Effector memory CD4-positive, alpha-beta T cell (primary cell): ENCODE results near the gene HDAC11.

Experiments
- DNase-seq, 3 donors: peaks; one replicate each; pipeline ENCODE4 v3.0.0-alpha.2; 2020
- H3K27ac ChIP-seq: 2 replicates; pipeline ENCODE4 v1.7.0; 2013; ENCODE audit warnings: mild to moderate bottlenecking, low read length, moderate library complexity; ENCODE audit not compliant: insufficient read depth, poor library complexity, severe bottlenecking
- H3K27me3 ChIP-seq: replicated peaks from 2 replicates; pipeline ENCODE4 v1.7.0; 2013; ENCODE audit warnings: mild to moderate bottlenecking, low read length; ENCODE audit not compliant: insufficient read depth, control insufficient read depth, poor library complexity, severe bottlenecking
- H3K36me3 ChIP-seq: 2 replicates; pipeline ENCODE4 v1.7.0; 2013; ENCODE audit warnings: mild to moderate bottlenecking, low read length, moderate library complexity; ENCODE audit not compliant: control insufficient read depth, insufficient read depth
- H3K4me1 ChIP-seq: 2 replicates; pipeline ENCODE4 v1.7.0; 2013; ENCODE audit warnings: low read length, mild to moderate bottlenecking; ENCODE audit not compliant: control insufficient read depth, insufficient read depth, poor library complexity, severe bottlenecking
- H3K4me3 ChIP-seq: 2 replicates; pipeline ENCODE4 v1.7.0; 2013; ENCODE audit warnings: low read length, low read depth, mild to moderate bottlenecking; ENCODE audit not compliant: insufficient read depth, poor library complexity, severe bottlenecking
- H3K9me3 ChIP-seq: 2 replicates; pipeline ENCODE4 v1.7.0; 2013; ENCODE audit warnings: mild to moderate bottlenecking, low read length, moderate library complexity; ENCODE audit not compliant: control insufficient read depth

Gene HDAC11

GRCh38 chr3:13492048-13492447 is 11.9 kb downstream of the HDAC11 start:
- H3K4me3 ChIP-seq: no peak overlapping the region

GRCh38 chr3:13492976-13493866 is 13.1 kb downstream of the HDAC11 start:
- no peaks in the 10 kb centered on the region for H3K4me1 ChIP-seq
- H3K27me3 ChIP-seq: no peaks in the 10 kb centered on the region
- H3K4me3 ChIP-seq: no peak overlapping the region

More at GRCh38 chr3:13492048-13492447, 11.9 kb downstream of the HDAC11 start:
- no peaks in the 10 kb centered on the region for H3K4me1 ChIP-seq
- no peak for DNase-seq
- no peaks in the 10 kb centered on the region for H3K27me3 ChIP-seq
- H3K27ac ChIP-seq: no peak overlapping the region
- H3K36me3 ChIP-seq: no peaks in the 10 kb centered on the region
- H3K9me3 ChIP-seq: no peaks in the 10 kb centered on the region

GRCh38 chr3:13493867-13494441 is 13.8 kb downstream of the HDAC11 start:
- DNase-seq: no peak
- Histone ChIP-seq H3K4me1 (no peaks in the 10 kb centered on the region), H3K36me3 (no peaks in the 10 kb centered on the region), H3K27me3 (no peaks in the 10 kb centered on the region), H3K27ac (no peak overlapping the region), H3K9me3 (no peaks in the 10 kb centered on the region), H3K4me3 (no peak overlapping the region)

More at GRCh38 chr3:13492976-13493866, 13.1 kb downstream of the HDAC11 start:
- H3K9me3 ChIP-seq: no peaks in the 10 kb centered on the region
- no peaks in the 10 kb centered on the region for H3K36me3 ChIP-seq
- no peak overlapping the region for H3K27ac ChIP-seq
- no peak for DNase-seq

- Histone ChIP-seq H3K27me3 (no peaks in the 10 kb centered on the region), H3K9me3 (no peaks in the 10 kb centered on the region), H3K4me1 (no peaks in the 10 kb centered on the region), H3K27ac (no peak overlapping the region), H3K36me3 (no peaks in the 10 kb centered on the region), H3K4me3 (no peak overlapping the region)
- no peak for DNase-seq
Observed at GRCh38 chr3:13494463-13495350, 14.6 kb downstream of the HDAC11 start.

- Histone ChIP-seq H3K4me1 (no peaks in the 10 kb centered on the region), H3K9me3 (no peaks in the 10 kb centered on the region), H3K36me3 (no peaks in the 10 kb centered on the region), H3K27ac (no peak overlapping the region), H3K27me3 (no peaks in the 10 kb centered on the region), H3K4me3 (no peak overlapping the region)
- no peak for DNase-seq
Observed at GRCh38 chr3:13495351-13495813, 15.3 kb downstream of the HDAC11 start.

- no peaks in the 10 kb centered on the region for H3K9me3 ChIP-seq
- H3K27ac ChIP-seq: no peak overlapping the region
- no peaks in the 10 kb centered on the region for H3K4me1 ChIP-seq
- H3K27me3 ChIP-seq: no peaks in the 10 kb centered on the region
- H3K36me3 ChIP-seq: no peaks in the 10 kb centered on the region
- no peak overlapping the region for H3K4me3 ChIP-seq
- peak; percentile 22 to 45 (median 41) for DNase-seq
Observed at GRCh38 chr3:13495921-13496723, 16.0 kb downstream of the HDAC11 start.

- DNase-seq: no peak
- H3K27me3 ChIP-seq: no peaks in the 10 kb centered on the region
- H3K27ac ChIP-seq: no peak overlapping the region
- H3K9me3 ChIP-seq: no peaks in the 10 kb centered on the region
- no peaks in the 10 kb centered on the region for H3K36me3 ChIP-seq
- H3K4me3 ChIP-seq: no peak overlapping the region
- H3K4me1 ChIP-seq: no peaks in the 10 kb centered on the region
Observed at GRCh38 chr3:13496879-13497278, 16.8 kb downstream of the HDAC11 start.

- Histone ChIP-seq H3K4me1 (no peaks in the 10 kb centered on the region), H3K36me3 (no peaks in the 10 kb centered on the region), H3K9me3 (no peaks in the 10 kb centered on the region), H3K27me3 (no peaks in the 10 kb centered on the region), H3K4me3 (no peak overlapping the region), H3K27ac (no peak overlapping the region)
- no peak for DNase-seq
Observed at GRCh38 chr3:13497386-13497785, 17.3 kb downstream of the HDAC11 start.

GRCh38 chr3:13498354-13499060 is 18.4 kb downstream of the HDAC11 start:
- Histone ChIP-seq H3K27me3 (no peaks in the 10 kb centered on the region), H3K9me3 (no peaks in the 10 kb centered on the region), H3K4me1 (no peaks in the 10 kb centered on the region), H3K27ac (no peak overlapping the region), H3K36me3 (no peaks in the 10 kb centered on the region), H3K4me3 (no peak overlapping the region)
- no peak for DNase-seq
